ENCODE results near the gene GLT8D2. TPM values are rescaled to one million over a fixed set of nuclear protein-coding genes. Genes with fewer than 3 reads are reported as not detected.

The GLT8D2 gene
- total RNA-seq, 4 donors from 2014 or later = 0.61 to 4.8 (median 2.7) TPM; not detected in 1

GRCh38 chr12:104002686-104003085, 47.3 kb downstream of the GLT8D2 start:
- H3K9me3 ChIP-seq = no peaks in the 10 kb centered on the region
- H3K27me3 ChIP-seq = peaks cover 0 to 5% (median 0%) of the 10 kb centered on the region in 4 donors
- no peaks in the 10 kb centered on the region for H3K36me3 ChIP-seq
- no peak for DNase-seq
- intact Hi-C loops (cut with DNase I) = no loop called here
- no peak overlapping the region for H3K27ac ChIP-seq
- no peaks in the 10 kb centered on the region for H3K4me1 ChIP-seq
- H3K4me3 ChIP-seq = no peak overlapping the region
- TF ChIP-seq POLR2A (IDR thresholded peaks at IDR 0.05) = no peak
- no peak for TF ChIP-seq CTCF (IDR thresholded peaks at IDR 0.05)
- WGBS, 2 donors = 89 to 96% methylated on average over 3 of the region's 3 CpGs

GRCh38 chr12:104000807-104001434, 49.1 kb downstream of the GLT8D2 start:
- DNase-seq = no peak
- H3K4me1 ChIP-seq = no peaks in the 10 kb centered on the region
- no peak overlapping the region for H3K4me3 ChIP-seq
- peaks cover 0 to 5% (median 0%) of the 10 kb centered on the region in 4 donors for H3K27me3 ChIP-seq
- H3K9me3 ChIP-seq = no peaks in the 10 kb centered on the region
- no peak for TF ChIP-seq POLR2A (IDR thresholded peaks at IDR 0.05)
- no peak for TF ChIP-seq CTCF (IDR thresholded peaks at IDR 0.05)
- intact Hi-C loops (cut with DNase I) = no loop called here
- 66 to 80% methylated on average over 3 of the region's 3 CpGs for WGBS, 2 donors
- H3K36me3 ChIP-seq = no peaks in the 10 kb centered on the region
- no peak overlapping the region for H3K27ac ChIP-seq

- no peaks in the 10 kb centered on the region for H3K36me3 ChIP-seq
- intact Hi-C loops (cut with DNase I) = no loop called here
- H3K4me3 ChIP-seq = no peak overlapping the region
- H3K27ac ChIP-seq = no peak overlapping the region
- no peaks in the 10 kb centered on the region for H3K4me1 ChIP-seq
- no peaks in the 10 kb centered on the region for H3K9me3 ChIP-seq
- TF ChIP-seq POLR2A (IDR thresholded peaks at IDR 0.05) = no peak
- TF ChIP-seq CTCF (IDR thresholded peaks at IDR 0.05) = no peak
- WGBS, 2 donors = 50 to 53% methylated on average over 5 of the region's 5 CpGs
- DNase-seq = no peak
- peaks cover 0 to 5% (median 0%) of the 10 kb centered on the region in 4 donors for H3K27me3 ChIP-seq
Measured at GRCh38 chr12:103998976-103999375, 51.0 kb downstream of the GLT8D2 start.

GRCh38 chr12:103997286-103997900, 52.6 kb downstream of the GLT8D2 start:
- intact Hi-C loops (cut with DNase I) = no loop called here
- H3K4me1 ChIP-seq = no peaks in the 10 kb centered on the region
- H3K36me3 ChIP-seq = no peaks in the 10 kb centered on the region
- TF ChIP-seq POLR2A (IDR thresholded peaks at IDR 0.05) (no peak), CTCF (IDR thresholded peaks at IDR 0.05) (no peak)
- peaks cover 0 to 5% (median 0%) of the 10 kb centered on the region in 4 donors for H3K27me3 ChIP-seq
- no peaks in the 10 kb centered on the region for H3K9me3 ChIP-seq
- no peak overlapping the region for H3K27ac ChIP-seq
- WGBS, 2 donors = 70 to 72% methylated on average over 15 to 16 of the region's 16 CpGs
- DNase-seq = no peak
- H3K4me3 ChIP-seq = no peak overlapping the region

GRCh38 chr12:103996595-103996994, 53.4 kb downstream of the GLT8D2 start:
- Histone ChIP-seq H3K4me3 (no peak overlapping the region), H3K4me1 (no peaks in the 10 kb centered on the region), H3K36me3 (no peaks in the 10 kb centered on the region), H3K27ac (no peak overlapping the region), H3K27me3 (peaks cover 0 to 5% (median 0%) of the 10 kb centered on the region in 4 donors), H3K9me3 (no peaks in the 10 kb centered on the region)
- TF ChIP-seq POLR2A (IDR thresholded peaks at IDR 0.05) (no peak), CTCF (IDR thresholded peaks at IDR 0.05) (no peak)
- 93 to 95% methylated on average over 5 of the region's 5 CpGs for WGBS, 2 donors
- intact Hi-C loops (cut with DNase I) = no loop called here
- no peak for DNase-seq

Measured in esophagus squamous epithelium (tissue), 5 donors.